Lower lobe of right lung (tissue), 2 donors: Measurements from ENCODE around the gene MRPS24. TPM values are rescaled to one million over a fixed set of nuclear protein-coding genes. Genes with fewer than 3 reads are reported as not detected.

Experiments
- ATAC-seq, 2 donors: fragments of 200-7000 bp; cut with Tn5 transposase; one replicate each; pipeline ENCODE4 v1.9.1; 2020 to 2022; ENCODE audit warnings: mild to moderate bottlenecking in 2 of 2, moderate library complexity in 2 of 2
- DNase-seq: peaks from one replicate; pipeline ENCODE4 v3.0.0-alpha.2; 2020
- H3K27ac ChIP-seq: fragments of 200-600 bp; one replicate; pipeline ENCODE4 v1.8.0; 2022
- H3K27me3 ChIP-seq: fragments of 200-600 bp; one replicate; pipeline ENCODE4 v1.8.0; 2022; ENCODE audit warnings: low read depth
- H3K36me3 ChIP-seq: fragments of 200-600 bp; one replicate; pipeline ENCODE4 v1.8.0; 2022; ENCODE audit warnings: mild to moderate bottlenecking
- H3K4me1 ChIP-seq: fragments of 200-600 bp; one replicate; pipeline ENCODE4 v1.8.0; 2022
- H3K4me3 ChIP-seq: fragments of 200-600 bp; one replicate; pipeline ENCODE4 v1.8.0; 2022; ENCODE audit warnings: mild to moderate bottlenecking
- H3K9me3 ChIP-seq: fragments of 200-600 bp; one replicate; pipeline ENCODE4 v1.8.0; 2022
- CTCF ChIP-seq: fragments of 200-600 bp; IDR thresholded peaks from one replicate; pipeline ENCODE4 v1.8.0; 2022; ENCODE audit warnings: antibody characterized with exemption, mild to moderate bottlenecking
- intact Hi-C: fragments of 100-400 bp; cut with DNase I; formaldehyde crosslinking; loops from one replicate; pipeline ENCODE4 v1.11.0; 2022
- total RNA-seq: library from RNA; stranded (reverse); fragmentation: NEBNext Ultra II Directional; extraction: Animal tissue kit (Norgen Biotek cat#: 25700); gene quantifications from one replicate; pipeline ENCODE4 v1.2.1, GENCODE V29; 2021
- donor health status: DM: no; HTN: yes; CAD: no; lungs with severe emphysema.

The MRPS24 gene
- total RNA-seq, 1 donor from 2014 or later: 58.2 TPM

- ATAC-seq (no peak), DNase-seq (no peak)
- TF ChIP-seq CTCF: no peak
- no peaks in the 10 kb centered on the region for H3K27me3 ChIP-seq
- intact Hi-C loops: no loop called here
- H3K36me3 ChIP-seq: peaks cover 69% of the 10 kb centered on the region
- H3K27ac ChIP-seq: no peak overlapping the region
- no peak overlapping the region for H3K4me3 ChIP-seq
- peaks cover 18% of the 10 kb centered on the region for H3K4me1 ChIP-seq
- no peaks in the 10 kb centered on the region for H3K9me3 ChIP-seq
Observed at GRCh38 chr7:43876976-43877745, 7.8 kb upstream of the MRPS24 start.

DNA sequence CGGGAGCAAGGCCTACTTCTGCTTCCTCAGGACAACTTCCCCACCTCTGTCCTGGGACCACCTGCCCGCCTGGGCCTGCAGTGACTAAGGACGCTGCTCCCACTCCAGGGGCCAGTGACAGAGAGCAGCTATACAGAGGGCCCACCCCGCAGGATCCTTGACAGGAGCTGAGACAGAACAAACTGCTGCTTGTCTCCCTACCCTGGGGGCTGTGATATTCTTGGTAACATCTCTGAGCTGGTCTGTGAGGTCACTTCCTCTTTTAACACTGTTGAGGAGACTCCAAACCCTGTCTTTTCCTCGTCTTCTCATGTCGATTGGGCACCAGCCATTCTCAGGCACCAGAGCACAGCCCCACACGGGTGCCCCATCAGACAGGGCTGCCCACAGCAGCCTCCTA lies 6.9 kb upstream of the MRPS24 start:
- Histone ChIP-seq H3K27ac (no peak overlapping the region), H3K4me1 (peaks cover 20% of the 10 kb centered on the region), H3K27me3 (no peaks in the 10 kb centered on the region), H3K36me3 (peaks cover 59% of the 10 kb centered on the region), H3K4me3 (no peak overlapping the region), H3K9me3 (no peaks in the 10 kb centered on the region)
- intact Hi-C loops: no loop called here
- ATAC-seq (no peak), DNase-seq (no peak)
- no peak for TF ChIP-seq CTCF

- H3K27me3 ChIP-seq: no peaks in the 10 kb centered on the region
- intact Hi-C loops: no loop called here
- no peak overlapping the region for H3K4me3 ChIP-seq
- no peak for TF ChIP-seq CTCF
- no peak overlapping the region for H3K27ac ChIP-seq
- peaks cover 21% of the 10 kb centered on the region for H3K4me1 ChIP-seq
- H3K9me3 ChIP-seq: no peaks in the 10 kb centered on the region
- H3K36me3 ChIP-seq: peaks cover 32% of the 10 kb centered on the region
- ATAC-seq (no peak), DNase-seq (no peak)
Observed at GRCh38 chr7:43873300-43873699, 4.0 kb upstream of the MRPS24 start.

- H3K27ac ChIP-seq: no peak overlapping the region
- H3K9me3 ChIP-seq: no peaks in the 10 kb centered on the region
- intact Hi-C loops: no loop called here
- no peak overlapping the region for H3K4me3 ChIP-seq
- H3K27me3 ChIP-seq: no peaks in the 10 kb centered on the region
- no peak for ATAC-seq
- H3K4me1 ChIP-seq: peaks cover 22% of the 10 kb centered on the region
- TF ChIP-seq CTCF: no peak
- no peak for DNase-seq
- H3K36me3 ChIP-seq: peaks cover 30% of the 10 kb centered on the region
Observed at GRCh38 chr7:43872406-43873110, 3.2 kb upstream of the MRPS24 start.

- H3K27ac ChIP-seq: no peak overlapping the region
- H3K27me3 ChIP-seq: no peaks in the 10 kb centered on the region
- intact Hi-C loops: no loop called here
- no peaks in the 10 kb centered on the region for H3K9me3 ChIP-seq
- peaks cover 30% of the 10 kb centered on the region for H3K36me3 ChIP-seq
- H3K4me3 ChIP-seq: no peak overlapping the region
- no peak for ATAC-seq
- TF ChIP-seq CTCF: no peak
- no peak for DNase-seq
- peaks cover 22% of the 10 kb centered on the region for H3K4me1 ChIP-seq
Observed at GRCh38 chr7:43871064-43871463, 1.7 kb upstream of the MRPS24 start.
